SH-SY5Y (cell line): ENCODE data around the gene MARK3.

ENCODE experiments used
- GATA2 ChIP-seq: IDR thresholded peaks from 2 replicates; pipeline ENCODE4 v1.6.1; 2011; ENCODE audit warnings: mild to moderate bottlenecking, low read depth, low read length
- GATA3 ChIP-seq: IDR thresholded peaks from 2 replicates; pipeline ENCODE4 v1.6.1; 2011; ENCODE audit warnings: low read depth, mild to moderate bottlenecking, low read length, moderate library complexity

MARK3 gene

DNA sequence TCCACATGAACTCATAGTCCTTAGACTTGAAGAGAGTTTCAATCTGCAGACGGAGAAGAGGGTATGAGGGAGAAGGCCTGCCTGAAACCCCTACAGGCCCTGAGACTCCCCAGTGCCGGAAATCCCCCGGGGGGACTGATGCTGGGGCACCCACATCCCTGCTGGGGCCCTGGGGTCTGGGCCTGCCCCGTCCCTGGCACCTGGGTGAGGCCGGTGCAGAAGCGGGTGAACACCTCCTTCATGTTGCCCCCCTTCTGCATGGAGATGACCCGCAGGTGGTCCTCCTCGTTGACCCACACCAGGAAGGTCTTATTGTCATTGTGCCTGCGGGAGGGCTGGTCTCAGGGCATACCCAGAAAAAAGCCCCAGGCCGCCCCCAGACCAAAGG, 135.0 kb downstream of the MARK3 start:
- no peak for TF ChIP-seq GATA2
- TF ChIP-seq GATA3 = no peak

DNA sequence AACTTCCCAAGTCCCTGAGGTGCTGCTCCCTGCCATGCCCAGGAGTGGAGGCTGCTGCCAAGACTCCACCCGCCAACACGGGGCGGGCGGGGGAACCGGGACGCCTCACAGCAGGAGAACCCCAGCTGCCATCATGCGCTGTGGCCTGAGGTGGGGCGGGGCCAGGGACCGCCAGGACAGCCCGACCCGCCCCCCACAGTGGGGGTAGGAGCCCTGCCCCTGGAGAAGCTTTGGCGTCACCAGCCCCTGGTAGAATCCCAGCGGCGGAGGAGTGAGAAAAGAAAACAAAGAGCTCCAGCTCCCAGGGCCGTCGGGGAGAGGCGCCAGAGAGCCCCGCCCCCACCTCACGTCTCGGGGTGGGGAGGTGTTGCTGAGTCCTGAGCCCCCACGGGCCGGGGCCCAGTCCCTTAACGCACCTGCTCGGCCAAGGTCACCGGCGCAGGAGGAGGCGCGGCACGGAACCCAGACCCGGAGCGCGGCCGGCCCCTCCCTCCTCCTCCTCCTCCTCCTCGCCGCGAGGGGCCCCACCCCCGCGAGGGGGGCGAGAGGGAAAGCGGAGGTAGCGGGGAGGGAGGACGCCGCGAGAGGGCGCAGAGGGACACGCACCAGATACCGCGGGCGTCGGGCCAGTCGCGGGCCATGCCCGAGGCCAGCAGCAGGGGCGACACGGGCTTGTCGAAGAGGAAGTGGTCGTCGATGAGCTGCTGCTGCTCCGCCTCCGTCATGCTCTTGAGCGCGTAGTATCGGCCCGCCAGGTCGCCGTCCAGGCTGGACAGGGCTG, 135.6 kb downstream of the MARK3 start:
- no peak for TF ChIP-seq GATA3
- TF ChIP-seq GATA2 = no peak

DNA sequence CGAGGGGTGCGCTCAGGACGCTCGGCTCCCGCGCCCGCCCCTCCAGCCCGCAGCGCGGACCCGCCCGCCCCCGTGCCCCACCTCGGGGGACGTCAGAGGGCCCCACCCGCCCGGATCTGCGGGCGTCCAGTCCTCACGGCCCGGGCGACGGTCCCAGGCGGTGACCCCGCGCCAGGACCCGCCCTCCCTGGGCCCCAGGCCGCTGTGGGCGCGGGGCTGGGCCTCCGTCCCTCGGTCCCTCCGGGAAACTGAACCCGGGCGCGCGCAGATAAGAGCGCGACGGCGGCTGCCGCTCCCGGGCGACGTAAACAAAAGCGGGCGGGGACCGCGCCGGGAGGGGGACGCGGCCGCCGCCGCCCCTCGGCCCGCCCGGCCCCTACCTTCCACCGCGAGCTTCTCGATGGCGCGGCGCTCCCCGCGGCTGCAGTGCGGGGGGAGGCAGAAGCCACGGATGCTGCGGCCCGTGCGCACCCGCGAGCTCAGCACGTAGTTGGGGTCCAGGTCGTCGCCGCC, 136.3 kb downstream of the MARK3 start:
- TF ChIP-seq GATA2 = no peak
- no peak for TF ChIP-seq GATA3

DNA sequence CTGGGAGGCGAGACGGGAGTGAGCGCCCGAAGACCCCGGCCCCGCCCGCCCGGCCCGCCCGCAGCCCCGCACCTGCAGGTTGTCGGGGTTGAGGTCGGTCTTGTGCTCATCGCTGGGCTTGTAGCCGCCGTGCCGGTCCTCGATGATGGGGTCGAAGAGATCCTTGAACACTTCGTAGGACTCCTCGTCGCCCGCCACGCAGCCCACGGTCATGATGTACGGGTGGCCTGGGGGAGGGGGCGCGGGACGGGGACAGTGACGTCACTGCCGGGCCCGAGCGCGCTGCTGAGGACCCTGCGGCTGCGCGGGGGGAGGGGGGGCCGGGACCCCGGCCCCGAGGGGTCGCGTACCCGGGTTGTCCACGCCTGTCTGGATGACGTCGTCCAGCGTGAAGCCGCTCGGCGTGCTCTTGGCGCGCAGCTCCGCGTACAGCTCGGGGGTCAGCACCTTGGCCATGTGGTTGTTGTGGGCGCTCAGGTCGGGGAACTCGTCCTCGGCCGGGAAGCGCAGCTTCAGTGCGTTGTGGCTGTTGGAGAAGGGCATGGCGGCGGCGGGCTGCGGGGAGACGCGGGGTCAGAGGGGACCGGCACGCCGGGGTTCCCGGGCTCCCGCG, 136.8 kb downstream of the MARK3 start:
- TF ChIP-seq GATA3 (no peak), GATA2 (no peak)

DNA sequence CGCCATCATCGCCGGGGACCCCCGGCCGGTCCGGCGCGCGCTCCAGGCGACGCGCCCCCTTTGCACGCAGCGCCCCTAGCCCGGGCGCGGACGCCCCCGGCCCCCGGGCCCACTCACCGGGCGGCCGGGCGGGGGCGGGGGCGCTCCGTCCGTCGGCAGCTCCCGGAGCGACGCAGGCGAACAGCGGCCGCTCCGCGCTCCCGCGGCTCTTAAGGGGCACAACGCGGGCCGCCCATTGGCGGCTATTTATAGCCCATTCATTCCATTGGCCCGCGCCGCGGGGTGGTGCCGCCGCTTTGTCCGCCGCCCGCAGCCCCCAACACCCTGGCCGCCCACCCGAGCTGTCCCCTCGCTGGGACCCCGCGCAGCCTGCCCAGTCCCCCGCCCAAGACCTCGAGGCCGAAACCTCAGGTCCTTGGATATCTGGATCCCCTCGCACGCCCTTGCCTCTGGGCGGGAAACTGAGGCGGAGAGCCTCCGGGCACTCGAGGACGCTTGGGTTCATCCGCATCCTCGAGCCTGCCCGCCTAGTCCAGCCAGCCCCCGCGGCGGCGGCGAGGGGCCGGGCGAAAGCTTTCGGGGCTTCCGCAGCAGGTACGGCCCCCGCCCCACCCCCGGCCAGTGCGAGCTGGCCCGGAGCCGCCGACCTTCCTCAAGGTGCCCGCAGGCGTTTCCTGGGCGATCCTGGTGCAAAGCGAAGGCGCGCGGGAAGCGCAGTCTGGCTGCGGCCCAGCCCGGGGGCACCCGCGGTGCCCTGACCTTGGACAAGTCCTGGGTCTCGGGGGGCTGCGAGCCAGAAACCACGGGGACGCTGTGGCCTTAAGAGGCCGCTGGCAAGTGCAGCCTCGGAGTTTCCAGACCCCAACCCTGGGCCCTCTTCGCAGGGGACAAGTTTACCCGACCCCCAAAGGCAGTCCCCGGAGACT, 137.7 kb downstream of the MARK3 start, which contains the start of gene CKB:
CKB (minus strand) TSS at position 182 of the 926 bp plus-strand sequence. CDS start 337 bp downstream, outside the sequence.
- no peak for TF ChIP-seq GATA3
- no peak for TF ChIP-seq GATA2

DNA sequence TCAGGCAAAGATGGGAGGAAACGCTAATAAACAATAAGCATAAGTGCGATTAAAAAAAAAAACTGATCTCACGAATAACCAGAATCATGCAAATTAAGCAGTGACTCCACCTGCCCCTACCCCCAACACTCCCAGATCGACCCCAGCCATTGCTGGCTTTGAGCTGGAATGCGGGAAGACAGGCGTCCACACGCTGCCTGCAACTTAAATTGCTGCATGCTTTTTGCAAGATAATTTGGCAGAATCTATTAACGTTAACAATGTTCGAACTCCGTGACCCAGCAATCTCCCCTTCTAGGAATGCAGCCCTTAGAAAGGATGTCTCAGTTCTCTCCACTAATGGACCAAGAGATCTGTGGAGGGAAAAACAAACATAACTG, 138.3 kb downstream of the MARK3 start:
- TF ChIP-seq GATA2 (no peak), GATA3 (no peak)

DNA sequence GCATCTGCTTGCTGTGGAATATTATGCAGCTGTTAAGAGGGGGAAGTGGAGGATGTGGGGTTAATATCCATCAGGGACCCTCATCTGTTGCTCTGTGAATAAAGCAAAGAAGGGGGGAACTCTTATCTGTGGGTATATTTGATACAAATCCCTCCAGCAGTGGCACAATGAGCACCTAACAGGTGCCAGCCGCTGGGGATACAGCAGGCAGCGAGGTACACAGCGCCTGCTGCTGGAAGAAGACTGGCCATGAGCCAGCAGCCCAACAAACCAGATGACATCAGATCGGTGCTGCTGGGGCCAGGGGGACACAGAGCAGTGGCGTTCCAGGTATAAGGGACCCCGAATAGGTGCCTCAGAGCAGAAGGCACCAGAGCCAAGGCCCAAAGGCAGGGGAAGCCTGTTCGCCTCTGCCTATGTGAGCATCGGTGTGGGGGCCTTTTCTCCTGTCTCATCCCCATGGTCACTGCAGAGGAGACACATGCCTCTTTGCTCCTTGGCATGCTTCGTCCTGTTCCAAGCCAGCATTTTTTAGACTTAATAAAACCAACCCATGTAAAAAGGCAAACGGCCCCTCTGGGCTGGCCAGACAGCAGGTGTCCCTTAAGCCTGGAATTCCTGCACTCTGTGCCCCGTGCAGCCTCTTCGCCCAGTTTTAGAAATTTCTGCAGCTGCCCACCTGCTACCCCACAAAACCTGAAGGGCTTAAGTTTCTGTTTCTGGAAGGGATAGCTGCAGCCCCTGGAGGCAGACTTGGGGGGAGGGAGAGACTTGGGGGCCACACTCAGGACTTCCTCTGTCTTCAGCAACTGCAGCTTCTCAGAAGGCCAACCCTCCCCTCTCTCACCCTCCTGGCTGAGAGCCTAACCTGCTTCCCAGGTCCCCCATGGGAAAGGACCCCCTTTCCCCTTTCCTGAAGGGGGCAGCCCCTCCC, 139.1 kb downstream of the MARK3 start:
- TF ChIP-seq GATA3 = no peak
- TF ChIP-seq GATA2 = no peak

DNA sequence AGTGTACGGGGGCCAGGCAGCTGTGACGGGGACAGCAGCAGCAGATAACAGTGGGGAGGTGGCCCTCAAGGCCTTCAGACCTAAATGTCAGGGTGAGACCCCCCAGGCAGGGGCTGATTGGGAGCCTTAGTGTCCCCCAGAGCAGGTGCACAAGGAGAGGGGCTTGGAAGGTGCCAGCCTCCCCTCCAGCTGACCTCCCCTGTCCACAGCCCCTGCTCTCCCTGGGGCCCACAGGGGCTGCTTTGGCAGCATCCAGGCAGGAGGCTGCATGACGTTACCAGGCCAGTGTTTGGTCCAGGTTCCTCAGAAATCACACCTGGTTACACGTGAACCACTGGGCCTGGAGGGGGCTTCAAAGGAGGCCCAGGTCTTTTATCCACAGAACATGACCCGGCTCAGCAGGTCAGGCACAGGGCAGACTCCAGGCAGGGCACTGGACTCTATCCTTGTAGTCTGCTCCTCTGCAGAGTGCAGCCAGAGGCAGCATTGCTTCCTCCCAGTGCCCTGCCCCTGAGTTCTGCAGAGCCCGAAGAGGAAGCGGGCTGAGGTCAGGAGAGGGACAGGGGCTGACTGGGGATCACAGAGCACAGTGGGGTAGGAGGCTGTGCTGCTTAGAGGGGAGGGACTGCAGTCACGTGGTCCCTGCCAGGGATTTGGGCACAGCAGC, 141.2 kb downstream of the MARK3 start:
- TF ChIP-seq GATA3 (no peak), GATA2 (no peak)

DNA sequence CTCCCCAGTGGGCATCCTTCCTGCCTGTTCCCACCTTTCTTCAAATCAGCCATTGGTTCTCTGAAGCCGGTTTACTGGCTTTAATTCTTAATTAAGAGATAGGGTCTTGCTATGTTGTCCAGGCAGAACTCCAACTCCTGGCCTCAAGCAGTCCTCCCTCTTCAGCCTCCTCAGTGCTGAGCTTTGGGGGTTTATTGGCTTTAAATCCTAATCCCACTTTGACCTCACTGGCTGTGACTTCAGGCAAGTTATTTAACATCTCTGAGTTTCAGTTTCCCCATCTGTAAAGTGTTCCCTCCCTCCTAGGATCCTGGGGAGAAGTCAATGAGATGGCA, 141.7 kb downstream of the MARK3 start:
- TF ChIP-seq GATA2 (no peak), GATA3 (no peak)

DNA sequence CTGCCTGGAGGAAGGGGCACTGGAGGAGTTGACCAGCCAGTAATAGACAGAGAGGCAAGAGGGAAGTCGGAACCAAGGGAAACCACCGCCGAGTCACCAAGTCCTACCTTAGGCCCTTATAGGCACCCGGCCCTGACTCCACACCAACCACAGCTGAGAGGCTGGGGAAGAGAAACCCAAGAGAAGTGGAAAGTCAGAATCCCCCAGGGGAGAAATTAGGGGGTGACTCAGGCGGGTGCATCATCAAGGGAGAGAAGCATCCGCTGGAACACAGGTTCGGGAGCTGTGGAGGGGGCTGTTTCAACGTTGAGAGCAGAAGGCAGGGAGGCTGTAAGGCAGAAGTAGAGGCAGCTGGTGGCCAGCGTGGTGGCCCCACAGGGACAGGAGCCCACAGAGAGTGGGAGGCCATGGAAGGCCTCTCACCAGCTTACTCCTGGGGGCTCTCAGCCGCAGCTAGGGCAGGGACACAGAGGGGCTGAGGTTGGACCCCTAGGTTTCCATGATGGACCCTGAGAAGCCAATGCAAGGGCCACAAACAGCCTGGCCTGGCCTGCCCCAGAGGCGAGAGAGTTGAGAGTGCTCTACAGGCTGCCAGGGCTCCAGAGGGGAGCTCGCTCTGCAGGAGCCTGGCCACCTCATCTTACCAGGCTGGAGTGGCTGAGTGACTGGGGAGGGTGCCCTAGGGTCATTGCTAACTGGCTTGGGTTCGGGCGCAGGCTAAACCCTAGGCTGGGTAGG, 142.4 kb downstream of the MARK3 start:
- TF ChIP-seq GATA2 = no peak
- TF ChIP-seq GATA3 = no peak

DNA sequence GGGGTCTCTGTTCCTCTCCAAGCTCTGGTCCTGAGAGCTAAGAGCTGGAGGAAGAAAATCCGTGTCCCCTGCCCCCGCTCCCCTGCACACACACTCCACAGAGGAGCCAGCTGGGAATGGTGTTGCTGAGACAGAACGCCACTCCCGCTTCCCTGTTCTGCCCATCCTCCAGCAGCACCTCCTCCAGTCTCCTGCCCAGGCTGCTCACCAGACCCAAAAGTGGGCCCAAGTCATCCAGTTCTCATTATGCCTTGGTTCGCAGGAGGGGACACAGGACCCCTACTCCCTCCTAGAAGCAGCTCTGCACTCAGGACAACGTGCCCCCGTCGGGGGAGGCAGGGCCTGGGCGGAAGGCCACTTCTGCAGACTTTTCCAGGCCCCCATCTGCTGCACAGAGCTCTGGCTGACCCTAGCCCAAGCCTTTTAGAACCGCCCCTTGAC, 143.0 kb downstream of the MARK3 start:
- TF ChIP-seq GATA2 = no peak
